HepG2 (cell line): ENCODE results near the gene LILRB2. TPM values are rescaled to one million over a fixed set of nuclear protein-coding genes. Genes with fewer than 3 reads are reported as not detected.
A peak's percentile ranks its signal among the peaks of the same experiment; 100 is the strongest.

Source experiments
- CEBPB ChIP-seq: IDR thresholded peaks from 2 replicates; pipeline ENCODE4 v1.6.1; 2011; ENCODE audit warnings: low read depth, low read length, improper control_type of control experiment, borderline replicate concordance
- CEBPG ChIP-seq: IDR thresholded peaks from 2 replicates; pipeline ENCODE4 v1.6.1; 2016
- FOXO1 ChIP-seq: sonication (generic); formaldehyde crosslinking; IDR thresholded peaks from 2 replicates; pipeline ENCODE4 v1.4.0; 2020; ENCODE audit warnings: missing genetic modification reagents
- HMG20A ChIP-seq: IDR thresholded peaks from 2 replicates; pipeline ENCODE4 v1.6.1; 2016; ENCODE audit warnings: borderline replicate concordance
- HOXA9 ChIP-seq: sonication (generic); formaldehyde crosslinking; IDR thresholded peaks from 2 replicates; pipeline ENCODE4 v1.8.1; 2022; ENCODE audit warnings: missing genetic modification reagents, mild to moderate bottlenecking, moderate library complexity, borderline replicate concordance
- IKZF5 ChIP-seq: IDR thresholded peaks from 2 replicates; pipeline ENCODE4 v1.6.1; 2018; ENCODE audit warnings: missing genetic modification reagents, mild to moderate bottlenecking, missing compliant biosample characterization
- KDM4B ChIP-seq: sonication (generic); formaldehyde crosslinking; IDR thresholded peaks from 2 replicates; pipeline ENCODE4 v1.4.0; 2020; ENCODE audit warnings: missing genetic modification reagents
- KLF6 ChIP-seq: IDR thresholded peaks from 2 replicates; pipeline ENCODE4 v1.8.0; 2016; ENCODE audit warnings: missing biosample characterization, missing genetic modification reagents
- RBAK ChIP-seq: sonication (generic); formaldehyde crosslinking; IDR thresholded peaks from 2 replicates; pipeline ENCODE4 v1.5.1; 2020; ENCODE audit warnings: mild to moderate bottlenecking, missing genetic modification reagents
- RERE ChIP-seq: IDR thresholded peaks from 2 replicates; pipeline ENCODE4 v1.6.1; 2016; ENCODE audit warnings: low read depth, missing genetic modification reagents, missing compliant biosample characterization
- RFXAP ChIP-seq: sonication (generic); formaldehyde crosslinking; IDR thresholded peaks from 2 replicates; pipeline ENCODE4 v1.4.0; 2020; ENCODE audit warnings: missing genetic modification reagents, borderline replicate concordance
- SAP130 ChIP-seq: IDR thresholded peaks from 2 replicates; pipeline ENCODE4 v1.6.1; 2016; ENCODE audit warnings: low read depth
- SIN3B ChIP-seq: fragments of 150-350 bp; IDR thresholded peaks from 2 replicates; pipeline ENCODE4 v1.6.1; 2014; ENCODE audit warnings: low read length
- SRSF1 ChIP-seq: fragments of 200-400 bp; formaldehyde crosslinking; optimal IDR thresholded peaks from 2 replicates; pipeline ENCODE3; 2017; ENCODE audit warnings: mild to moderate bottlenecking, low read depth, low read length, moderate library complexity
- THYN1 ChIP-seq: sonication (generic); formaldehyde crosslinking; IDR thresholded peaks from 2 replicates; pipeline ENCODE4 v1.8.1; 2023; ENCODE audit warnings: low read depth, mild to moderate bottlenecking, moderate library complexity, missing genetic modification reagents, borderline replicate concordance
- YEATS2 ChIP-seq: sonication (generic); formaldehyde crosslinking; IDR thresholded peaks from 2 replicates; pipeline ENCODE4 v1.4.0; 2020; ENCODE audit warnings: missing genetic modification reagents, borderline replicate concordance
- ZNF317 ChIP-seq: sonication (generic); formaldehyde crosslinking; IDR thresholded peaks from 2 replicates; pipeline ENCODE4 v1.5.0; 2020; ENCODE audit warnings: mild to moderate bottlenecking, missing genetic modification reagents
- ZNF333 ChIP-seq: sonication (generic); formaldehyde crosslinking; IDR thresholded peaks from 2 replicates; pipeline ENCODE4 v1.4.0; 2020; ENCODE audit warnings: mild to moderate bottlenecking, missing genetic modification reagents, borderline replicate concordance
- ZNF547 ChIP-seq: sonication (generic); formaldehyde crosslinking; IDR thresholded peaks from 2 replicates; pipeline ENCODE4 v1.5.1; 2020; ENCODE audit warnings: mild to moderate bottlenecking, missing genetic modification reagents
- ZNF558 ChIP-seq: sonication (generic); formaldehyde crosslinking; IDR thresholded peaks from 2 replicates; pipeline ENCODE4 v1.9.0; 2022; ENCODE audit warnings: mild to moderate bottlenecking, missing genetic modification reagents, borderline replicate concordance
- ZNF605 ChIP-seq: sonication (generic); formaldehyde crosslinking; IDR thresholded peaks from 2 replicates; pipeline ENCODE4 v1.8.0; 2022; ENCODE audit warnings: mild to moderate bottlenecking, missing genetic modification reagents
- ZNF674 ChIP-seq: sonication (generic); formaldehyde crosslinking; IDR thresholded peaks from 2 replicates; pipeline ENCODE4 v1.5.0; 2020; ENCODE audit warnings: low read depth, mild to moderate bottlenecking, missing genetic modification reagents
- ZNF703 ChIP-seq: sonication (generic); formaldehyde crosslinking; IDR thresholded peaks from 2 replicates; pipeline ENCODE4 v1.5.1; 2020; ENCODE audit warnings: missing genetic modification reagents, mild to moderate bottlenecking, moderate library complexity, borderline replicate concordance
- ZNF713 ChIP-seq: sonication (generic); formaldehyde crosslinking; IDR thresholded peaks from 2 replicates; pipeline ENCODE4 v1.4.0; 2020; ENCODE audit warnings: mild to moderate bottlenecking, missing genetic modification reagents
- polyA plus RNA-seq, 8 experiments: library from polyadenylated mRNA; depleted of rRNA in 3 of 8; stranded (reverse) in 7 of 8; unstranded in 1 of 8; fragments of >200 nt; fragmentation: Illumina TruSeq in 4 of 8; extraction: Trizol in 4 of 8; gene quantifications; 2 replicates each; pipeline versions ENCODE4 v1.2.1 to v1.2.3, GENCODE V29; 2011 to 2016; ENCODE audit warnings: low read depth in 4 of 8, missing spikeins in 1 of 8, mixed read lengths in 1 of 8; ENCODE audit not compliant: insufficient read depth in 1 of 8
- total RNA-seq, 5 experiments: library from RNA; depleted of rRNA; stranded (reverse); fragments of >200 nt; fragmentation: Illumina TruSeq; extraction: Trizol; gene quantifications; 2 replicates each; pipeline ENCODE4 v1.2.3, GENCODE V29; 2016; ENCODE audit warnings: low read depth in 1 of 5

Gene LILRB2
- total and polyA plus RNA-seq, 2 of the 13 experiments (the other 11 are each of a cell fraction or from before 2014, with no cell fraction given): not detected

GRCh38 chr19:54231077-54231931 lies 49.6 kb downstream of the LILRB2 start (continued):
- TF ChIP-seq CEBPG (CRISPR knock-in tag) (0 out of 2 replicates have a peak, but pooled peaks have one; percentile 24), KDM4B (CRISPR knock-in tag) (peak; percentile 25; the same call in 1 of the 2 replicates), ZNF674 (CRISPR knock-in tag) (no peak), THYN1 (no peak), HMG20A (CRISPR knock-in tag) (no peak), SRSF1 (no peak), ZNF547 (CRISPR knock-in tag) (no peak; the same call in 1 of the 2 replicates), ZNF703 (CRISPR knock-in tag) (no peak), ZNF558 (CRISPR knock-in tag) (no peak), KLF6 (no peak), RFXAP (CRISPR knock-in tag) (0 out of 2 replicates have a peak, but pooled peaks have one; percentile 5), IKZF5 (CRISPR knock-in tag) (peak; percentile 63; the same call in 1 of the 2 replicates), RERE (no peak), HOXA9 (0 out of 2 replicates have a peak, but pooled peaks have one; percentile 21), ZNF317 (CRISPR knock-in tag) (no peak), RBAK (CRISPR knock-in tag) (no peak), ZNF713 (no peak), SAP130 (CRISPR knock-in tag) (peak; percentile 60), CEBPB (no peak), FOXO1 (peak; percentile 59; the same call in 1 of the 2 replicates), SIN3B (0 out of 2 replicates have a peak, but pooled peaks have one; percentile 45), ZNF333 (CRISPR knock-in tag) (0 out of 2 replicates have a peak, but pooled peaks have one; percentile 41), ZNF605 (CRISPR knock-in tag) (peak; percentile 78; the same call in 1 of the 2 replicates), YEATS2 (CRISPR knock-in tag) (no peak; the same call in 1 of the 2 replicates)
